ENCODE results near the gene PNLIPRP2. TPM values are rescaled to one million over a fixed set of nuclear protein-coding genes. Genes with fewer than 3 reads are reported as not detected.

The PNLIPRP2 gene
- polyA plus RNA-seq, 1 of the 3 experiments (the other 2 are of a cell fraction) = not detected

DNA sequence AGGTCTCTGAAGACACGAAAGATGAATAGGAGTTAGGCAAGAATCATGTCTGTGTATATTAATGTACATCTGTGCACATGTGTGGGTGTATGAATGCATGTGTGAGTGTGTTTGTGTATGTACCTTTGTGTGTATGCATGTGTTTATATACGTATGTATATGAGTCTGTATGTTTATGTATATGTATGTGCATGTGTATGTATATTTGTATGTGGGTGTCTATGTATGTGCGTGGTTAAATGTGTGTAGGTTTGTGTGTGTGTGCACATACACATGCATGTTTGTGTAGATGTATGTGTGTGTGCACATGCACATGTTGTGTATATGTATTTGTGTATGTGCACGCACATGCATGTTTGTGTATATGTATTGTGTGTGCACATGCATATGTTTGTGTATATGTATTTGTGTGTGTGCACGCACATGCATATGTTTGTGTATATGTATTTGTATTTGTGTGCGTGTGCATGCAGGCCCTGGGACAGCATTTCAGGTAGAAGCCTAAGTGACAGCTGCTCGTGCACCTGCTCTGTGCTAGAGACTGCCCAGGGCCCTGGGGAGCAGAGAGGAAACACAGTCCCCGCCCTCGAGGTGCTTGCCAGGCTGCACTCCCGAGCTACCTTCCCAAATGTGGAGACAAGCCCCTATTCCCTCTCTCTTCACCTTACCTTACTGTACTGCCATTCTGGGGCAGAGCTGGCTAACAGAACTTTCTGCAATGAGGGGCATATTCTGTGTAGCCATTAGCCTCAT lies 17.9 kb upstream of the PNLIPRP2 start:
- no peak for TF ChIP-seq FOXM1 (IDR thresholded peaks at IDR 0.05; ENCODE audit: low read depth)
- TF ChIP-seq EP300 (IDR thresholded peaks at IDR 0.05; ENCODE audit: borderline replicate concordance in 1 of 2, low read depth in 1 of 2, low read length in 1 of 2) = no peak
- TF ChIP-seq, protein P1, sequence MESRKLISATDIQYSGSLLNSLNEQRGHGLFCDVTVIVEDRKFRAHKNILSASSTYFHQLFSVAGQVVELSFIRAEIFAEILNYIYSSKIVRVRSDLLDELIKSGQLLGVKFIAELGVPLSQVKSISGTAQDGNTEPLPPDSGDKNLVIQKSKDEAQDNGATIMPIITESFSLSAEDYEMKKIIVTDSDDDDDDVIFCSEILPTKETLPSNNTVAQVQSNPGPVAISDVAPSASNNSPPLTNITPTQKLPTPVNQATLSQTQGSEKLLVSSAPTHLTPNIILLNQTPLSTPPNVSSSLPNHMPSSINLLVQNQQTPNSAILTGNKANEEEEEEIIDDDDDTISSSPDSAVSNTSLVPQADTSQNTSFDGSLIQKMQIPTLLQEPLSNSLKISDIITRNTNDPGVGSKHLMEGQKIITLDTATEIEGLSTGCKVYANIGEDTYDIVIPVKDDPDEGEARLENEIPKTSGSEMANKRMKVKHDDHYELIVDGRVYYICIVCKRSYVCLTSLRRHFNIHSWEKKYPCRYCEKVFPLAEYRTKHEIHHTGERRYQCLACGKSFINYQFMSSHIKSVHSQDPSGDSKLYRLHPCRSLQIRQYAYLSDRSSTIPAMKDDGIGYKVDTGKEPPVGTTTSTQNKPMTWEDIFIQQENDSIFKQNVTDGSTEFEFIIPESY (IDR thresholded peaks at IDR 0.05; ENCODE audit: borderline replicate concordance, low read depth) = no peak
- TF ChIP-seq, protein P2, sequence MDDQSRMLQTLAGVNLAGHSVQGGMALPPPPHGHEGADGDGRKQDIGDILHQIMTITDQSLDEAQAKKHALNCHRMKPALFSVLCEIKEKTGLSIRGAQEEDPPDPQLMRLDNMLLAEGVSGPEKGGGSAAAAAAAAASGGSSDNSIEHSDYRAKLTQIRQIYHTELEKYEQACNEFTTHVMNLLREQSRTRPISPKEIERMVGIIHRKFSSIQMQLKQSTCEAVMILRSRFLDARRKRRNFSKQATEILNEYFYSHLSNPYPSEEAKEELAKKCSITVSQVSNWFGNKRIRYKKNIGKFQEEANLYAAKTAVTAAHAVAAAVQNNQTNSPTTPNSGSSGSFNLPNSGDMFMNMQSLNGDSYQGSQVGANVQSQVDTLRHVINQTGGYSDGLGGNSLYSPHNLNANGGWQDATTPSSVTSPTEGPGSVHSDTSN (IDR thresholded peaks at IDR 0.05) = no peak
- no peak for TF ChIP-seq RAD21 (IDR thresholded peaks at IDR 0.05; ENCODE audit: low read length)
- no peak for TF ChIP-seq RFX5 (IDR thresholded peaks at IDR 0.05; ENCODE audit: low read length)
- TF ChIP-seq, protein P3, sequence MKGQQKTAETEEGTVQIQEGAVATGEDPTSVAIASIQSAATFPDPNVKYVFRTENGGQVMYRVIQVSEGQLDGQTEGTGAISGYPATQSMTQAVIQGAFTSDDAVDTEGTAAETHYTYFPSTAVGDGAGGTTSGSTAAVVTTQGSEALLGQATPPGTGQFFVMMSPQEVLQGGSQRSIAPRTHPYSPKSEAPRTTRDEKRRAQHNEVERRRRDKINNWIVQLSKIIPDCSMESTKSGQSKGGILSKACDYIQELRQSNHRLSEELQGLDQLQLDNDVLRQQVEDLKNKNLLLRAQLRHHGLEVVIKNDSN (IDR thresholded peaks at IDR 0.05; ENCODE audit: borderline replicate concordance, low read depth) = no peak
- TF ChIP-seq CHD2 (IDR thresholded peaks at IDR 0.05; ENCODE audit: low read length, partially characterized antibody) = no peak
- no peak for TF ChIP-seq FOSL2 (IDR thresholded peaks at IDR 0.05; ENCODE audit: borderline replicate concordance, low read depth)
- TF ChIP-seq NRF1 (IDR thresholded peaks at IDR 0.05; ENCODE audit: low read depth, low read length) = no peak
- H3K27ac ChIP-seq (ENCODE audit: low read depth in 2 of 2, low read length in 1 of 2) = no peak overlapping the region
- no peak overlapping the region for H3K4me2 ChIP-seq
- ChIA-PET POLR2A (no interaction called here), CTCF (no interaction called here)
- no peaks in the 10 kb centered on the region for H4K20me1 ChIP-seq (ENCODE audit: insufficient read depth)
- H3K9me2 ChIP-seq = no peaks in the 10 kb centered on the region
- no peak overlapping the region for H2AFZ ChIP-seq (ENCODE audit: low read depth)
- H3K36me3 ChIP-seq (replicated peaks in 1 of 2; ENCODE audit: control insufficient read depth in 1 of 2, insufficient read depth in 2 of 2, low read length in 1 of 2) = no peaks in the 10 kb centered on the region
- H3K9me3 ChIP-seq = no peaks in the 10 kb centered on the region
- no peak for DNase-seq
- H3F3A ChIP-seq (replicated peaks; ENCODE audit: insufficient read depth) = no peaks in the 10 kb centered on the region
- 56% methylated on average over 9 of the region's 10 CpGs for WGBS (ENCODE audit: low lambda C conversion rate)
- H3K9ac ChIP-seq = no peak overlapping the region
- no peaks in the 10 kb centered on the region for H3K79me2 ChIP-seq (ENCODE audit: insufficient read depth)
- H3K27me3 ChIP-seq (ENCODE audit: insufficient read depth) = no peaks in the 10 kb centered on the region
- H3K4me1 ChIP-seq (ENCODE audit: control insufficient read depth in 1 of 2, insufficient read depth in 2 of 2, low read depth in 1 of 2, low read length in 1 of 2) = no peaks in the 10 kb centered on the region
- no peak overlapping the region for H3K4me3 ChIP-seq (ENCODE audit: low read depth in 2 of 2, low read length in 1 of 2)

DNA sequence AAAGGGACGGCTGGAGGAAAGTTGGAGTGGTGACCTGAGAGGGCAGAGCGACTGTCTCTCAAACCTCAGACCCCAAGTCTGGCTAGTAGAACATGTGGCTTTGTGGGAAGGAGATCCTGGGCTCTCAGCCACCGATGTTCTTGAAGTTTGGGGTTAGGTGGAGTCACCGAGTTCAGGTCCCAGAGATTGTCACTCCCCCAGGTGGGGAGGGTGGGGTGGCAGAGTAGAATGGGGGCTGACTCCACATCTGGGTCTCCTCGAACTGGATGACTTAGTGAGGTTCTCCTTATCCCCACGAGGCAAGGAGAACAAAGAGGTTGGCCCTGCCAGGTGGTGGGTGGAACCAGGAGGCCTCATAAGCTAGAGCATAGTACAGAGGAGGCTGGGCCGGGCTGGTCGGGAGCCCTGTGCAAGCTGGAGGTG lies 14.7 kb upstream of the PNLIPRP2 start:
- ChIA-PET CTCF (interaction anchor here (1.9 kb wide), 2 partner anchors 21 to 569 kb away, joined by 6 to 8 read pairs; no protein-coding TSS in a partner anchor), POLR2A (no interaction called here)
- 52% methylated on average over 6 of the region's 8 CpGs for WGBS (ENCODE audit: low lambda C conversion rate)
- no peaks in the 10 kb centered on the region for H3K9me3 ChIP-seq
- H2AFZ ChIP-seq (ENCODE audit: low read depth) = no peak overlapping the region
- no peak overlapping the region for H3K27ac ChIP-seq (ENCODE audit: low read depth in 2 of 2, low read length in 1 of 2)
- no peak overlapping the region for H3K4me3 ChIP-seq (ENCODE audit: low read depth in 2 of 2, low read length in 1 of 2)
- DNase-seq = no peak
- no peaks in the 10 kb centered on the region for H3K79me2 ChIP-seq (ENCODE audit: insufficient read depth)
- no peak overlapping the region for H3K4me2 ChIP-seq
- H3K36me3 ChIP-seq (replicated peaks in 1 of 2; ENCODE audit: control insufficient read depth in 1 of 2, insufficient read depth in 2 of 2, low read length in 1 of 2) = no peaks in the 10 kb centered on the region
- no peak overlapping the region for H3K9ac ChIP-seq
- H3F3A ChIP-seq (replicated peaks; ENCODE audit: insufficient read depth) = no peaks in the 10 kb centered on the region
- peaks cover 0 to 7% of the 10 kb centered on the region in 2 experiments; a peak in 1 of 4 replicates for H3K4me1 ChIP-seq (ENCODE audit: control insufficient read depth in 1 of 2, insufficient read depth in 2 of 2, low read depth in 1 of 2, low read length in 1 of 2)
- no peaks in the 10 kb centered on the region for H4K20me1 ChIP-seq (ENCODE audit: insufficient read depth)
- no peaks in the 10 kb centered on the region for H3K9me2 ChIP-seq
- H3K27me3 ChIP-seq (ENCODE audit: insufficient read depth) = no peaks in the 10 kb centered on the region
- TF ChIP-seq SMC3 (IDR thresholded peaks at IDR 0.05; ENCODE audit: low read depth, low read length) (no peak), YY1 (IDR thresholded peaks at IDR 0.05; ENCODE audit: low read depth) (no peak), NFIC (IDR thresholded peaks at IDR 0.05; ENCODE audit: borderline replicate concordance) (no peak), RCOR1 (IDR thresholded peaks at IDR 0.05; ENCODE audit: low read length) (no peak), MEF2A (IDR thresholded peaks at IDR 0.05; ENCODE audit: borderline replicate concordance, low read depth) (no peak), ELF1 (IDR thresholded peaks at IDR 0.05) (no peak), RXRA (IDR thresholded peaks at IDR 0.05; ENCODE audit: borderline replicate concordance, low read depth) (no peak), GATA2 (CRISPR knock-in tag; IDR thresholded peaks at IDR 0.05) (no peak), SIN3A (IDR thresholded peaks at IDR 0.05; ENCODE audit: borderline replicate concordance, low read depth, low read length) (no peak), POLR2AphosphoS5 (IDR thresholded peaks at IDR 0.05; ENCODE audit: low read depth, low read length) (no peak), EZH2phosphoT487 (IDR thresholded peaks at IDR 0.05; ENCODE audit: borderline replicate concordance, low read depth) (no peak), JUND (IDR thresholded peaks at IDR 0.05) (no peak)
- TF ChIP-seq, protein P4, sequence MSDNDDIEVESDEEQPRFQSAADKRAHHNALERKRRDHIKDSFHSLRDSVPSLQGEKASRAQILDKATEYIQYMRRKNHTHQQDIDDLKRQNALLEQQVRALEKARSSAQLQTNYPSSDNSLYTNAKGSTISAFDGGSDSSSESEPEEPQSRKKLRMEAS (IDR thresholded peaks at IDR 0.05; ENCODE audit: low read depth) = no peak
- TF ChIP-seq, protein P5, sequence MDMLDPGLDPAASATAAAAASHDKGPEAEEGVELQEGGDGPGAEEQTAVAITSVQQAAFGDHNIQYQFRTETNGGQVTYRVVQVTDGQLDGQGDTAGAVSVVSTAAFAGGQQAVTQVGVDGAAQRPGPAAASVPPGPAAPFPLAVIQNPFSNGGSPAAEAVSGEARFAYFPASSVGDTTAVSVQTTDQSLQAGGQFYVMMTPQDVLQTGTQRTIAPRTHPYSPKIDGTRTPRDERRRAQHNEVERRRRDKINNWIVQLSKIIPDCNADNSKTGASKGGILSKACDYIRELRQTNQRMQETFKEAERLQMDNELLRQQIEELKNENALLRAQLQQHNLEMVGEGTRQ (IDR thresholded peaks at IDR 0.05; ENCODE audit: borderline replicate concordance, low read depth, low read length) = no peak
- TF ChIP-seq, protein P3 (IDR thresholded peaks at IDR 0.05; ENCODE audit: borderline replicate concordance, low read depth) = no peak
